SJSA1 (cell line): ENCODE data around the gene SETX. TPM values are rescaled to one million over a fixed set of nuclear protein-coding genes. Genes with fewer than 3 reads are reported as not detected.
"Not testable (repeated sequence)": the region's sequence is repeated elsewhere in the genome, so short reads cannot be mapped to it uniquely, and the experiment has no call there.

Experiments used
- DNase-seq, 2 experiments: peaks; one replicate each; pipeline ENCODE4 v3.0.0-alpha.2; 2015 to 2020; ENCODE audit warnings: low spot score in 2 of 2, low read depth in 1 of 2
- H3K27ac ChIP-seq: fragments of 250-450 bp; sonication (Bioruptor Pico); 2 replicates; pipeline ENCODE4 v1.5.1; 2020; ENCODE audit warnings: mild to moderate bottlenecking, moderate library complexity
- H3K27me3 ChIP-seq: fragments of 250-450 bp; sonication (Bioruptor Pico); replicated peaks from 2 replicates; pipeline ENCODE4 v1.5.1; 2020; ENCODE audit warnings: mild to moderate bottlenecking, moderate library complexity
- H3K36me3 ChIP-seq: fragments of 250-450 bp; sonication (Bioruptor Pico); 2 replicates; pipeline ENCODE4 v1.5.1; 2020; ENCODE audit warnings: mild to moderate bottlenecking
- H3K4me1 ChIP-seq: fragments of 250-450 bp; sonication (Bioruptor Pico); replicated peaks from 2 replicates; pipeline ENCODE4 v1.6.1; 2021; ENCODE audit warnings: mild to moderate bottlenecking
- H3K4me3 ChIP-seq: fragments of 250-450 bp; sonication (Bioruptor Pico); 2 replicates; pipeline ENCODE4 v1.5.1; 2020; ENCODE audit warnings: mild to moderate bottlenecking
- H3K9me3 ChIP-seq: fragments of 250-450 bp; sonication (Bioruptor Pico); replicated peaks from 2 replicates; pipeline ENCODE4 v1.5.1; 2020; ENCODE audit warnings: mild to moderate bottlenecking
- total RNA-seq: library from RNA; depleted of rRNA; stranded (reverse); fragments of >200 nt; shearing (Covaris generic); gene quantifications from 2 replicates; pipeline ENCODE4 v1.2.3, GENCODE V29; 2014

The SETX gene
- total RNA-seq, 1 experiment from 2014 or later = 34.6 TPM

GRCh38 chr9:132293145-132293721 is 61.6 kb downstream of the SETX start:
- Histone ChIP-seq H3K4me1 (no peaks in the 10 kb centered on the region), H3K4me3 (no peak overlapping the region), H3K27me3 (no peaks in the 10 kb centered on the region), H3K27ac (no peak overlapping the region), H3K36me3 (peaks cover 63% of the 10 kb centered on the region), H3K9me3 (no peaks in the 10 kb centered on the region)
- no peak for DNase-seq

GRCh38 chr9:132288966-132289365 is 65.8 kb downstream of the SETX start:
- no peak overlapping the region for H3K4me3 ChIP-seq
- no peaks in the 10 kb centered on the region for H3K9me3 ChIP-seq
- H3K27me3 ChIP-seq = no peaks in the 10 kb centered on the region
- no peak for DNase-seq
- H3K36me3 ChIP-seq = peaks cover 54% of the 10 kb centered on the region
- no peak overlapping the region for H3K27ac ChIP-seq
- no peaks in the 10 kb centered on the region for H3K4me1 ChIP-seq

- Histone ChIP-seq H3K27me3 (no peaks in the 10 kb centered on the region), H3K4me3 (no peak overlapping the region), H3K9me3 (no peaks in the 10 kb centered on the region), H3K4me1 (no peaks in the 10 kb centered on the region), H3K36me3 (peaks cover 56% of the 10 kb centered on the region), H3K27ac (no peak overlapping the region)
- DNase-seq = no peak
Observed at GRCh38 chr9:132288361-132288760, 66.4 kb downstream of the SETX start.

GRCh38 chr9:132287256-132287760 is 67.5 kb downstream of the SETX start:
- H3K4me3 ChIP-seq = no peak overlapping the region
- no peaks in the 10 kb centered on the region for H3K9me3 ChIP-seq
- no peak overlapping the region for H3K27ac ChIP-seq
- peaks cover 62% of the 10 kb centered on the region for H3K36me3 ChIP-seq
- no peaks in the 10 kb centered on the region for H3K4me1 ChIP-seq
- no peaks in the 10 kb centered on the region for H3K27me3 ChIP-seq
- no peak for DNase-seq

- no peak for DNase-seq
- Histone ChIP-seq H3K27ac (no peak overlapping the region), H3K36me3 (peaks cover 85% of the 10 kb centered on the region), H3K4me3 (no peak overlapping the region), H3K9me3 (no peaks in the 10 kb centered on the region), H3K27me3 (no peaks in the 10 kb centered on the region), H3K4me1 (no peaks in the 10 kb centered on the region)
Observed at GRCh38 chr9:132283863-132284262, 70.9 kb downstream of the SETX start.

DNA sequence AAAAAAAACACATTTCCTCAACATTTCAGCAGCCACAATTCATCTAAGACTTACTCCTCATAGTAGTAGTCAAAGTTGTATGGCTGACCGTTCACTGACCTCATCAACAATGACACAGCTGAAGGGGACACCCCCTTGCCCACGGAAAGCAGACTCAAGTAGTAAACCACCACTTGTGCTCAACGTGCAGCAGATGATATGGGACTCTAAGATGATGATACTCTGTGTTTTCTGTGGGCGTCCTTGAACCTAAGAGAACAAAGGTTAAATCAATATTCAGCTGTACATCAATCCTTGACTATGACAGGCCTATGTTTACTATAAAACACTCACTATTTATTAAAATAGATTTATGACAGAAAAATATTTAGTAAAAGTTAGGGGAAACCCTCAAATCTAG is 71.6 kb downstream of the SETX start:
- Histone ChIP-seq H3K4me1 (no peaks in the 10 kb centered on the region), H3K4me3 (no peak overlapping the region), H3K9me3 (no peaks in the 10 kb centered on the region), H3K36me3 (peaks cover 83% of the 10 kb centered on the region), H3K27me3 (no peaks in the 10 kb centered on the region), H3K27ac (no peak overlapping the region)
- no peak for DNase-seq

DNA sequence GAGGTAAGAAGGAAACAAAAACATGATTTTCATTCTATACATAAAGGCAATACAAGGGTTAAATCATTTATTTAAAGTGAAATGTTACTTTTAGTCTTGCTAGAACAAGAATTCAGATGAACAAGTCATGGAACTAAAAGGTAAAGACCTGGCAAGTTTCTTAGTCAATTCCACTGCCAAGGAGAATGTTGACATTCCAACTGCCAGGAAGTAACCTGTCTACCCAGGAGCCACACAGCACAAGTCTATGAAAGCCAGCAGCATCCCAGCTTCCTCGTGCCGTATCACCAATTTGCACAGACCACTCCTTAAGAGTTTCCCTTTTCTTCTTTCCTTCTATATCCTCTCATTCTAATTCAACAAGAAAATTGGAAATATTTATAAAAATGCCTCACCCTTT is 79.9 kb downstream of the SETX start:
- H3K27ac ChIP-seq = no peak overlapping the region
- DNase-seq = no peak
- no peaks in the 10 kb centered on the region for H3K9me3 ChIP-seq
- no peak overlapping the region for H3K4me3 ChIP-seq
- no peaks in the 10 kb centered on the region for H3K27me3 ChIP-seq
- peaks cover 79% of the 10 kb centered on the region for H3K36me3 ChIP-seq
- H3K4me1 ChIP-seq = no peaks in the 10 kb centered on the region

DNA sequence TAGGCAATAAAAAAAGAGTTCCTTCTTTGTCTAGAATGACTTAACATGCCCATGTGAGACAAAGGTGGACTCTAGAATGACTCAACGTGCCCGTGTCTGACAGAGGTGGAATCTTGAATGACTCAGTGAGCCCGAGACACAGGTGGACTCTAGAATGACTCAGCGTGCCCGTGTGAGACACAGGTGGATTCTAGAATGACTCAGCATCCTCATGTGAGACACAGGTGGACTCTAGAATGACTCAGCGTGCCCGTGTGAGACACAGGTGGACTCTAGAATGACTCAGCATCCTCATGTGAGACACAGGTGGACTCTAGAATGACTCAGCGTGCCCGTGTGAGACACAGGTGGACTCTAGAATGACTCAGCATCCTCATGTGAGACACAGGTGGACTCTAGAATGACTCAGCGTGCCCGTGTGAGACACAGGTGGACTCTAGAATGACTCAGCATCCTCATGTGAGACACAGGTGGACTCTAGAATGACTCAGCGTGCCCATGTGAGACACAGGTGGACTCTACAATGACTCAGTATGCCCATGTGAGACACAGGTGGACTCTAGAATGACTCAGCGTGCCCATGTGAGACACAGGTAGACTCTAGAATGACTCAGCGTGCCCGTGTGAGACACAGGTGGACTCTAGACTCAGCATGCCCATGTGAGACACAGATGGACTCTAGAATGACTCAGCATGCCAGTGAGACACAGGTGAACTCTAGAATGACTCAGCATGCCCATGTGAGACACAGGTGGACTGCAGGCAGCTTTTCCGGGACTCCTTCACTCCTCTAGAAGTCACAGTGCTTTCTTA is 84.9 kb downstream of the SETX start:
- H3K27ac ChIP-seq, H3K9me3 ChIP-seq, H3K27me3 ChIP-seq, H3K4me1 ChIP-seq, DNase-seq, H3K4me3 ChIP-seq: not testable (repeated sequence)
- H3K36me3 ChIP-seq = peaks cover 72% of the 10 kb centered on the region

- Histone ChIP-seq H3K27me3 (no peaks in the 10 kb centered on the region), H3K4me1 (no peaks in the 10 kb centered on the region), H3K36me3 (peaks cover 74% of the 10 kb centered on the region), H3K4me3 (no peak overlapping the region), H3K27ac (no peak overlapping the region), H3K9me3 (no peaks in the 10 kb centered on the region)
- peak in 1 of 2 experiments; percentile 26 for DNase-seq
Observed at GRCh38 chr9:132268725-132269352, 85.9 kb downstream of the SETX start.

GRCh38 chr9:132267660-132268059 is 87.1 kb downstream of the SETX start:
- Histone ChIP-seq H3K4me1 (no peaks in the 10 kb centered on the region), H3K36me3 (peaks cover 71% of the 10 kb centered on the region), H3K9me3 (no peaks in the 10 kb centered on the region), H3K27ac (no peak overlapping the region), H3K27me3 (no peaks in the 10 kb centered on the region), H3K4me3 (no peak overlapping the region)
- no peak for DNase-seq

GRCh38 chr9:132266017-132266416 is 88.8 kb downstream of the SETX start:
- H3K4me1 ChIP-seq = no peaks in the 10 kb centered on the region
- DNase-seq = no peak
- no peaks in the 10 kb centered on the region for H3K27me3 ChIP-seq
- H3K4me3 ChIP-seq = no peak overlapping the region
- H3K9me3 ChIP-seq = no peaks in the 10 kb centered on the region
- H3K36me3 ChIP-seq = peaks cover 69% of the 10 kb centered on the region
- no peak overlapping the region for H3K27ac ChIP-seq

GRCh38 chr9:132260846-132261245 is 93.9 kb downstream of the SETX start:
- no peak for DNase-seq
- Histone ChIP-seq H3K27me3 (no peaks in the 10 kb centered on the region), H3K4me1 (peaks cover 4% of the 10 kb centered on the region; the same call in 1 of the 2 replicates), H3K36me3 (peaks cover 31% of the 10 kb centered on the region), H3K27ac (no peak overlapping the region), H3K9me3 (no peaks in the 10 kb centered on the region), H3K4me3 (no peak overlapping the region)

- no peaks in the 10 kb centered on the region for H3K9me3 ChIP-seq
- H3K36me3 ChIP-seq = no peaks in the 10 kb centered on the region
- H3K4me3 ChIP-seq = no peak overlapping the region
- DNase-seq = no peak
- H3K4me1 ChIP-seq = no peaks in the 10 kb centered on the region
- H3K27me3 ChIP-seq = peaks cover 13% of the 10 kb centered on the region
- H3K27ac ChIP-seq = no peak overlapping the region
Observed at GRCh38 chr9:132250324-132251262, 104.2 kb downstream of the SETX start.
